Measurements from ENCODE around the gene PIP5K1C.
"Not testable (repeated sequence)": the region's sequence is repeated elsewhere in the genome, so short reads cannot be mapped to it uniquely, and the experiment has no call there.

PIP5K1C gene

DNA sequence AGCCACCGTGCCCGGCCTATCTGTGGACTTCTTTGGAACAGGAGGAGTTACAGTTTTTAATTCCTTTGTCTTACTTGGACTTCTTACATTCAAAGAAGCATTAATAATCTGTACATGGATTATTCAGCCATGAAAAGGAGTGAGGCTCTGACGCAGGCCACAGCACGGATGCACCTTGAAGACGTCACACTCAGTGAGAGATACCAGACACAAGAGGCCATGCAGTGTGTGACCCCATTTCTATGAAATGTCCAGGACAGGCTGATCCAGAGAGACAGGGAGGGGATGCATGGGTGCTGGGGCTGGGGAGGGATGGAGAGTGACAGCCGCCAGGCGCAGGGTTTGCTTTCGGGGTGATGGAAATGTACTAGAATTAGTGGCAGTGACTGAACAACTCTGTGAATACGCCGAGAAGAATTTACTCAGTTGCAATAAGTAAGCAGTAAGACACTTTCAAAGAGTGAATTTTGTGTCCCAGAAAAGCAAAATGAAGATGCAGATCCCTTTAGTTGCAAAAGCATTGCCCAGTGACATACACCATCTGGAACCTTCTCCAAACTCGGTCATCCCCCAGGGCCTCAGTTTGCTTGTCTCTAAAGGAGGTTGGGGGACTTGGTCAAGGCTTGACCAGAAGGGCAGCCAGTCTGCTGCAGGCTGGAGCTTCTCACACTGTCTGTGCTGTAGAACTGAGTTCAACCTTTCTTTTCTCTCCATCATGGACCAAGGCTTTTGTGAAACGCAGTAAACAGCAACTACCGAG, 25.3 kb downstream of the PIP5K1C start:
- DNase-seq (ENCODE audit: low read depth), result no peak

DNA sequence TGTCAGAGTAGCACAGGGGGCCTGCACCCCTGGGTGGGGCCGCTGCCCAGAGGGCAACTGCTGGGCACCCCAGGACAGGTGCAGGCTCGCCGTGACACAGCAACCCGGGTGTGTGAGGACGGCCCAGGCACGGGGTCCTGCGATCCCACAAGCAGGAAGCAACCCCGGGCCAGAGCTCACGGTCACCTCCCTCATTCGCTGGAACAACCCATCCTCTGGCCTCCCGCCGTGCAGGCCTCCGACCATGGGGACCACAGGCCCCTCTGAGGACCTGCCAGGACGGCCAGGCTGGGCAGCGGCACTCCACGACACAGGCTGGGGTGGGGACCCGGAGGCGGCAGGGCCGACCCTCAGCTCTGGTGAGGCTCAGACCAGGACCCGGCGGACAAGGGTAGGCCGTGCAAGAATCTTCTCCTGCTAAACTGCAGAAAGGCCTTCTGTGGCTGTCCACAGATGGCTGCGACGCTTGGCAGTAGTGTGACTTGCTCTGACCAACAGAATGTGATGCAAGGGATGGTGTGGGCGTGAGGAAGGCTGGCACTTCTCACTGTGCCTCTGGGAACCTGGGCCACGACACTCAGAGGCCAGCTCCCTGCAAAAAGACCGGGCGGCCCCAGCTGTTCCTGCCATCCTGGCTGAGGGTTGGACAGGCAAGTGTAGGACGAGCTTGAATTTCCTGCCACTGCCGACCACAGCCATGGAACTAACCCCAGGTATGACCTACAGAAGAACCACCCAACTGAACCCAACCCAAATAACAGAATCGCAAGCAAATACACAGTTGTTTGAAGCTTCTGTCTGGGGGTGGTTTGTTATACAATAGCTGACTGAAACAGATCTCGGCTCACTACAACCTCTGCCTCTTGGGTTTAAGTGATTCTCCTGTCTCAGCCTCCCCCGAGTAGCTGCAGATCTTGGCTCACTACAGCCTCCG, 26.5 kb downstream of the PIP5K1C start:
- DNase-seq (ENCODE audit: low read depth), result no peak

GRCh38 chr19:3672993-3673392, 27.3 kb downstream of the PIP5K1C start:
- no peak for DNase-seq (ENCODE audit: low read depth)

GRCh38 chr19:3672575-3672948, 27.7 kb downstream of the PIP5K1C start:
- no peak for DNase-seq (ENCODE audit: low read depth)

- DNase-seq (ENCODE audit: low read depth), result no peak
Observed at GRCh38 chr19:3671680-3672574, 28.3 kb downstream of the PIP5K1C start.

DNA sequence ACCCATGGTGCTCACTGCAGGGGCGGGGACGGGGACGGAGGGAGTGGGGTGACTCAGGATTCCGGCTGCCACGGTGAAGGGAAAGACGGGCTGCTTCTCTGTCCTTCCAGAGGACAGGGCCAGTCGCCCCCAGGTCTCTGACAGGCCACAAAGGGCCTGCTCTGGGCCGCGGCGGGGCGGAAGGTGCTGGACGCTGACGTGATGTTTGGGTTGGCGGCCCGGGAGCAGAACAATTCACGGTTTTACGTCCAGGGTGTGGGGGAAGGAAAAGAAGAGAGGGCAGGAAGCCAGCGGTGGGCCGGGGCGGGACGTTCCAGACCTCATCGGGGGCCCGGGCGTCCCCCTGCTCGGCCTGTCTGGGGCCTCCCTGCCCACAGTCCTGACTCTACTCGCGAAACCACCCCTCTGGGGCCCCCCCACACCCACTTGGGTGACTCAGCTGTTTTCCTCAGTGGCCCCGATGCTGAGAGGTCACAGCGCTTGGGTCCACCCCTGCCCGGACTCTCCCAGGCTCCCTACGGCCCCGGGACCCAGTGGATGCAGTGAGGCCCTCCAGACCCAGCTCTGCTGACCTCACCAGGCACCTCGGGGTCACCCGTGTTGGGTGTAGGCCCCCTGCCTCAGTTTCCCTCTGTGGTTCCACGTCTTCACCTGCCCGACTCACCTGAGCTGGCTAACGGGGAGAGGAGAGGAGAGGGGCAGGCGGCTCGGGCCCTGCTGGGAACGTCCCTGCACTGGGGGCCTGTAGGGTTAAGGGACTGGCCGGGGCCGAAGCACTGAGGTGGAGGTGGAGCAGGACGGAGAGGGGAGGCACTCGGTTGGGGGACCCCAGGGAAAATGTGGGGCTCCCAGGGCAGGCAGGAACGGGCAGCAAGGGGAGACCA, 29.2 kb downstream of the PIP5K1C start:
- peak; percentile 28 for DNase-seq (ENCODE audit: low read depth)

DNA sequence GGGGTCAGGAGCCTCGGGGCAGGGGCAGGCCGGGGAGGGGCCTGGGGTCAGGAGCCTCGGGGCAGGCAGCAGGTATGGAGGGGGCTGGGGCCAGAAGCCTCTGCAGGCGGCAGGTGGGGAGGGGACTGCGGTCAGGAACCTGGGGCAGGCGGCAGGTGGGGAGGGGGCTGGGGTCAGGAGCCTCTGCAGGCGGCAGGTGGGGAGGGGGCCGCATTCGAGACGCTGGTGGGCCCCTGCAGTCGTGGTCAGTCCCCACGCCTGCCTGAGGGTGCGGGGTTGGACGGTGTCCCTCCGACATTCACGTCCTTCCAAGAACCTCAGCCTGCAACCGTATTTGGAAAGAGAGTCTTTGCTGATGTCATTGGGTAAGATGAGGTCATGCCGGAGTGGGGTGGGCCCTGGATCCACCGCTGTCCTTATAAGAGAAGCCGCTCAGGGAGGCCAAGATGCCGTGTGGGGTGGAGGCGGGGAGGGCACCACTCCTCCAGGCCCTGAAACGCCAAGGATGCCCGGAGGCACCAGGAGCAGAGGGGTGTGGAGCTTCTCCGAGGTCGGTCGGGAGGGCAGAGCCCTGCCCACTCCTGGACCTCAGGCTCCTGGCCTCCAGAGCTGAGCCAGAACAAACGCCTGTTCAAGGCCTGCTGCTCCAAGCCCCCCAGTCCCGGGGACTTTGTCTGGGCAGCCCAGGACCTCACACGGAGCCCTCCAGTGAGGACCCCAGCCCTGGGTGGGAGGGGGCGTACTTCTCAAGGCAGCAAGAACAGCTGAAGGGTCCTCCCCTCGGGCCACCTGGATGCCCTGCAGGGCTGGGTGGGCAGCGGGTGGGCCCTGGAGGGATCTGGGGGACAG, 30.1 kb downstream of the PIP5K1C start:
- no peak for DNase-seq (ENCODE audit: low read depth)

- no peak for DNase-seq (ENCODE audit: low read depth)
Observed at GRCh38 chr19:3669082-3669946, 31.0 kb downstream of the PIP5K1C start.

- no peak for DNase-seq (ENCODE audit: low read depth)
Observed at GRCh38 chr19:3668331-3669081, 31.8 kb downstream of the PIP5K1C start.

GRCh38 chr19:3667766-3668165, 32.5 kb downstream of the PIP5K1C start:
- no peak for DNase-seq (ENCODE audit: low read depth)

DNA sequence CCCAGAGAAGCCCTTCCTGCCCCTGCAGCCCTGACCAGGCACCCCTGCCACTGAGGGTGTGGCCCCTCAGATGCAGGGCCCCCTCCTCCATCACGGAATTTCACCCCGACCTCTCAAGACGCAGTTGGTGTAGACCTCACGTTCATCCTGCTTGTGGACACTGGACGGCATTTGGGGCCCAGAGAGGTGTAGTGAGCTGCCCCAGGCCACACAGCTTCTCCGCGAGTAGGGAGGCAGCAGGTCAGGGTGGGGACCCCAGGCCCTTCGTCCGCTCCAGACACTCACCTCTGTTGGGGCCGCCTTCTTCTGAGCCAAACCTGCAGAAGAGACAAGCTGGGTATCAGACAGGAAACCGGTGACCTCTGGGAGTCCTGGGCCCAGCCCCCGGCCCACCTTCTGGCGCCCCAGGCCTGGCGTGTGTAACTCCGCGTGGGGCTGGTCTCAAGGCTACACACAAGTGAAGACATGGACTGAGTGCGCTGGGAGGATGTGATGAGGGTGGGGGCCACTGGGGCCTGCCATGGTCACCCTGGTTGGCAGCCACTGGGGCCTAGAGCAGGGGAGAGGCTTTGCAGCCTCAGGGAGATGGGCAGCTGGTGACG, 33.1 kb downstream of the PIP5K1C start:
- DNase-seq (ENCODE audit: low read depth), result no peak

DNA sequence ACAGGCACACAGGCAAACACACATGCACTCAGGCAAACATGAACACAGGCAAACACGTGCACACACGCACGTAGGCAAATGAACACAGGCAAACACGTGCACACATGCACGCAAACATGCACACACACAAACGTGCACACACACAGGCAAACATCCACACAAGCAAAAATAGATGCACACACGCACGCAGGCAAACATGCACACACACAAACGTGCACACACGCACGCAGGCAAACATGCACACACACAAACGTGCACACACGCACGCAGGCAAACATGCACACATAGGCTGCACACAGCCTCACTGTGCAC, 33.8 kb downstream of the PIP5K1C start:
- DNase-seq (ENCODE audit: low read depth), result not testable (repeated sequence)

GRCh38 chr19:3665681-3666544, 34.4 kb downstream of the PIP5K1C start:
- peak; percentile 65 for DNase-seq (ENCODE audit: low read depth)

DNA sequence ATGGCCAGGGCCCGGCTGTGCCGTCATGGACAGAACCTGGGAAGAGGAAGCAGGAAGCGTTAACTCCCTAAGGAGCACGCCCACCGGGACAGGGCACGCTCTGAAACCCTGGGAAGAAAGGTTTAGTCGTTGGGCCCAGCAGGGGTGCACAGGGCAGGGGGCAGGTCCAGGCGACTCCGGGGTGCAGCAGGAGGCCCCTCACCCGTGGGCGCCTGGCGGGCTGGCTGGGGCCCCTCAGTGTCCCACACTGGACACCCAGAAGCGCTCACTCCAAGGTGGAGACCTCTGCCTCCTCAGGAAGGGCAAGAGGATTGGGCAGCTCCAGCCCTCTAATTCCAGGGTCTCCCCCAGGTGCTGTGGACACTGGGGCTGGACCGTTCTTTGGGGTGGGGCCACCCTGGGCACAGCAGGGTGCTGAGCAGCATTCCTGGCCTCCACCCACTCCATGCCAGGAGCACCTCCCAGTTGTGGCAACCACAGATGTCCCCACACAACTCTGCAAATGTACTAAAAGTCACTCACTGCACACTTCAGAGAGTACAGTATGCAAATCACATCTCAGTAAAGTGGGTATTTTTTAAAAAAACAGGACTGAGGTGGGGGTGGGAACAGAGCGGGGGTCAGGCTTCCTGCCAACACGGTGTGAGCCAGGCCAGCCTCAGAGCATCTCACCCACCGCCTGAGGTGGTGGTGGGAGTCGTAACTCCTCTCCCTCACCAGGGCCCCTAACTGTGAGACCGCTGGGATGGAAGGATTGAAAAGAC, 35.2 kb downstream of the PIP5K1C start:
- no peak for DNase-seq (ENCODE audit: low read depth)

DNA sequence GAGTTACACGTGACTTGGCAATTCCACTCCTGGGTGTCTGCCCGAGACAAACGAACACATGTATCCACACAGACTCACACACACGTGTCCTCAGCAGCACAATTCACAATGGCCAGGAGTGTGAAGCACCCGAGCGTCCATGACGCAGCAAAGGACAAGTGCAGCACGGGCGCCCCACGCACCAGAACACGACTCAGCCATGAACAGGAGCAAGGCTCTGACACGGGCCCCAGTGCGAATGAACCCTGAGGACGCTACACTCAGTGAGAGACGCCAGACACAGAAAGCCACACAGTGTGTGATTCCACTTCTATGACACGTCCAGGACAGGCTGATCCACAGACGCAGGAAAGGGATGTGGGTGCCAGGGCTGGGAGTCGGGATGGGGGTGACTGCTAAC, 36.4 kb downstream of the PIP5K1C start:
- DNase-seq (ENCODE audit: low read depth), result no peak

All from activated T-cell treated with anti-CD3 and anti-CD28 coated beads for 24 hours (primary cell).